NCI-H128 (cell line): ENCODE data around the gene AOAH.

ENCODE experiments used
- DNase-seq: peaks from one replicate; lab custom pipeline; 2025; ENCODE audit not compliant: unreplicated experiment; lab: John Stamatoyannopoulos, UW

Gene AOAH

GRCh38 chr7:36604806-36605205 is 119.5 kb downstream of the AOAH start:
- DNase-seq = no peak

- no peak for DNase-seq
Measured at GRCh38 chr7:36602934-36603887, 121.1 kb downstream of the AOAH start.

- DNase-seq = no peak
Measured at GRCh38 chr7:36602511-36602910, 121.8 kb downstream of the AOAH start.

- no peak for DNase-seq
Measured at GRCh38 chr7:36601601-36602000, 122.7 kb downstream of the AOAH start.

- no peak for DNase-seq
Measured at GRCh38 chr7:36600869-36601530, 123.3 kb downstream of the AOAH start.

GRCh38 chr7:36600314-36600682 is 124.0 kb downstream of the AOAH start:
- DNase-seq = no peak

GRCh38 chr7:36599645-36600313 is 124.5 kb downstream of the AOAH start:
- DNase-seq = no peak

GRCh38 chr7:36598054-36598674 is 126.1 kb downstream of the AOAH start:
- no peak for DNase-seq

GRCh38 chr7:36597090-36597773 is 127.1 kb downstream of the AOAH start:
- no peak for DNase-seq

- no peak for DNase-seq
Measured at GRCh38 chr7:36594445-36594844, 129.8 kb downstream of the AOAH start.

GRCh38 chr7:36591636-36592035 is 132.7 kb downstream of the AOAH start:
- no peak for DNase-seq

GRCh38 chr7:36589391-36589790 is 134.9 kb downstream of the AOAH start:
- DNase-seq = no peak

- DNase-seq = no peak
Measured at GRCh38 chr7:36583318-36583717, 141.0 kb downstream of the AOAH start.

- DNase-seq = no peak
Measured at GRCh38 chr7:36575832-36576231, 148.5 kb downstream of the AOAH start.

GRCh38 chr7:36573066-36573465 is 151.2 kb downstream of the AOAH start:
- no peak for DNase-seq

GRCh38 chr7:36571190-36571560 is 153.1 kb downstream of the AOAH start:
- DNase-seq = no peak

GRCh38 chr7:36570528-36571189 is 153.6 kb downstream of the AOAH start:
- DNase-seq = no peak

GRCh38 chr7:36568452-36568849 is 155.8 kb downstream of the AOAH start:
- no peak for DNase-seq

GRCh38 chr7:36567699-36568451 is 156.4 kb downstream of the AOAH start:
- no peak for DNase-seq
